HEK293 (cell line): ENCODE data around the gene GPSM1.

ENCODE experiments used
- CTCF ChIA-PET: fragments of 350-600 bp; formaldehyde crosslinking; extraction: SDS; loops from one replicate; lab custom pipeline; 2021; ENCODE audit warnings: antibody characterized with exemption; lab: Yijun Ruan, JAX
- POLR2A ChIA-PET: fragments of 300-600 bp; formaldehyde crosslinking; extraction: SDS; loops from one replicate; lab custom pipeline; 2020; ENCODE audit warnings: antibody characterized with exemption, inconsistent platforms; lab: Yijun Ruan, JAX
- H3K27ac ChIP-seq: fragments of 200-500 bp; sonication (Bioruptor generic); 2 replicates; pipeline ENCODE4 v1.5.1; 2014; ENCODE audit warnings: low read depth, low read length, control low read depth, inconsistent platforms; ENCODE audit errors: extremely low read depth
- H3K36me3 ChIP-seq, 2 experiments: fragments of 200-500 bp in 1 of 2; sonication (Bioruptor generic) in 1 of 2; 1 replicate in 1 of 2; 2 replicates in 1 of 2; pipeline ENCODE4 v1.5.1; 2014 to 2017; ENCODE audit warnings: inconsistent platforms in 2 of 2, low read length in 2 of 2; ENCODE audit not compliant: control insufficient read depth in 2 of 2, insufficient read depth in 1 of 2
- H3K4me1 ChIP-seq: fragments of 200-500 bp; sonication (Bioruptor generic); 2 replicates; pipeline ENCODE4 v1.5.1; 2014; ENCODE audit warnings: mild to moderate bottlenecking, low read length, inconsistent platforms; ENCODE audit not compliant: control insufficient read depth, insufficient read depth
- H3K4me3 ChIP-seq: 2 replicates; pipeline ENCODE4 v1.5.1; 2011; ENCODE audit warnings: low read depth, mild to moderate bottlenecking, control low read depth, low read length, moderate library complexity
- H3K9me3 ChIP-seq: fragments of 200-500 bp; sonication (Bioruptor generic); 2 replicates; pipeline ENCODE4 v1.5.1; 2014; ENCODE audit warnings: low read depth, low read length, inconsistent platforms; ENCODE audit not compliant: control insufficient read depth, insufficient read depth
- CTCF ChIP-seq: fragments of 450-650 bp; formaldehyde crosslinking; IDR thresholded peaks from 2 replicates; pipeline ENCODE4 v1.5.1; 2016; ENCODE audit warnings: missing biosample characterization, missing genetic modification characterization
- GLIS2 ChIP-seq: fragments of 450-650 bp; formaldehyde crosslinking; IDR thresholded peaks from 2 replicates; pipeline ENCODE4 v1.5.1; 2016; ENCODE audit warnings: missing biosample characterization, missing genetic modification characterization
- HIC1 ChIP-seq: fragments of 450-650 bp; formaldehyde crosslinking; IDR thresholded peaks from 2 replicates; pipeline ENCODE4 v1.5.1; 2016; ENCODE audit warnings: missing biosample characterization, missing genetic modification characterization
- HOXD13 ChIP-seq: sonication (generic); formaldehyde crosslinking; IDR thresholded peaks from 2 replicates; pipeline ENCODE4 v1.8.0; 2022; ENCODE audit warnings: missing genetic modification reagents, borderline replicate concordance
- KLF1 ChIP-seq: fragments of 450-650 bp; formaldehyde crosslinking; IDR thresholded peaks from 2 replicates; pipeline ENCODE4 v1.5.1; 2016; ENCODE audit warnings: missing biosample characterization, missing genetic modification characterization
- KLF17 ChIP-seq: fragments of 450-650 bp; formaldehyde crosslinking; IDR thresholded peaks from 2 replicates; pipeline ENCODE4 v1.5.1; 2016; ENCODE audit warnings: missing biosample characterization, missing genetic modification characterization
- PATZ1 ChIP-seq: fragments of 450-650 bp; formaldehyde crosslinking; IDR thresholded peaks from 2 replicates; pipeline ENCODE4 v1.5.1; 2016; ENCODE audit warnings: missing biosample characterization, missing genetic modification characterization
- PRDM10 ChIP-seq: fragments of 450-650 bp; formaldehyde crosslinking; IDR thresholded peaks from 2 replicates; pipeline ENCODE4 v1.5.1; 2016; ENCODE audit warnings: missing biosample characterization, missing genetic modification characterization
- TRIM28 ChIP-seq: IDR thresholded peaks from 2 replicates; pipeline ENCODE4 v1.6.1; 2011; ENCODE audit warnings: low read length, control low read depth, borderline replicate concordance
- YY1 ChIP-seq: fragments of 450-650 bp; formaldehyde crosslinking; IDR thresholded peaks from 2 replicates; pipeline ENCODE4 v1.5.1; 2018; ENCODE audit warnings: missing biosample characterization, missing genetic modification characterization
- ZBTB7A ChIP-seq: fragments of 450-650 bp; formaldehyde crosslinking; IDR thresholded peaks from 2 replicates; pipeline ENCODE4 v1.5.1; 2016; ENCODE audit warnings: low read depth, missing biosample characterization, missing genetic modification characterization
- ZBTB8A ChIP-seq: fragments of 450-650 bp; formaldehyde crosslinking; IDR thresholded peaks from 2 replicates; pipeline ENCODE4 v1.5.1; 2016; ENCODE audit warnings: missing biosample characterization, missing genetic modification characterization
- ZNF133 ChIP-seq: fragments of 450-650 bp; formaldehyde crosslinking; IDR thresholded peaks from 2 replicates; pipeline ENCODE4 v1.5.1; 2016; ENCODE audit warnings: missing biosample characterization, missing genetic modification characterization
- ZNF2 ChIP-seq: fragments of 450-650 bp; formaldehyde crosslinking; IDR thresholded peaks from 2 replicates; pipeline ENCODE4 v1.5.1; 2016; ENCODE audit warnings: missing biosample characterization, missing genetic modification characterization
- ZNF202 ChIP-seq: fragments of 450-650 bp; formaldehyde crosslinking; IDR thresholded peaks from 2 replicates; pipeline ENCODE4 v1.5.1; 2016; ENCODE audit warnings: missing biosample characterization, missing genetic modification characterization, borderline replicate concordance
- ZNF23 ChIP-seq: fragments of 450-650 bp; formaldehyde crosslinking; IDR thresholded peaks from 2 replicates; pipeline ENCODE4 v1.5.1; 2016; ENCODE audit warnings: missing biosample characterization, missing genetic modification characterization, borderline replicate concordance
- ZNF266 ChIP-seq: fragments of 450-650 bp; formaldehyde crosslinking; IDR thresholded peaks from 2 replicates; pipeline ENCODE4 v1.5.1; 2016; ENCODE audit warnings: missing biosample characterization, missing genetic modification characterization, low read depth
- ZNF280D ChIP-seq: fragments of 450-650 bp; formaldehyde crosslinking; IDR thresholded peaks from 2 replicates; pipeline ENCODE4 v1.5.1; 2016; ENCODE audit warnings: missing biosample characterization, missing genetic modification characterization
- ZNF560 ChIP-seq: fragments of 450-650 bp; formaldehyde crosslinking; IDR thresholded peaks from 2 replicates; pipeline ENCODE4 v1.5.1; 2017; ENCODE audit warnings: missing biosample characterization, missing genetic modification characterization, borderline replicate concordance

The GPSM1 gene

GRCh38 chr9:136324501-136325300, 2.6 kb upstream of the GPSM1 start:
- H3K27ac ChIP-seq, result no peak overlapping the region
- H3K9me3 ChIP-seq, result no peaks in the 10 kb centered on the region
- no peaks in the 10 kb centered on the region for H3K36me3 ChIP-seq
- POLR2A ChIA-PET, result interaction anchor here (2.3 kb wide), 1 partner anchor 38 kb away, joined by 6 read pairs; the partner anchor contains the start of gene DNLZ
- no peak overlapping the region for H3K4me3 ChIP-seq
- peaks cover 8% of the 10 kb centered on the region for H3K4me1 ChIP-seq
- TF ChIP-seq ZBTB8A (tag by site-specific recombination), result peak; percentile 53
- no peak for TF ChIP-seq TRIM28
- peak; percentile 77 for TF ChIP-seq ZNF133
- TF ChIP-seq HOXD13 (CRISPR knock-in tag), result no peak
- TF ChIP-seq ZNF280D, result no peak
- peak; percentile 92 for TF ChIP-seq PRDM10 (tag by site-specific recombination)
- TF ChIP-seq CTCF (tag by site-specific recombination), result peak; percentile 54
- TF ChIP-seq HIC1 (tag by site-specific recombination), result peak; percentile 54; the same call in 1 of the 2 replicates
- TF ChIP-seq ZNF560 (tag by site-specific recombination), result no peak
- no peak for TF ChIP-seq ZNF2 (tag by site-specific recombination)
- TF ChIP-seq KLF1 (tag by site-specific recombination), result peak; percentile 32; the same call in 1 of the 2 replicates
- TF ChIP-seq ZBTB7A (tag by site-specific recombination), result no peak
- peak; percentile 53; the same call in 1 of the 2 replicates for TF ChIP-seq GLIS2 (tag by site-specific recombination)
- TF ChIP-seq ZNF23 (tag by site-specific recombination), result no peak
- no peak for TF ChIP-seq YY1 (tag by site-specific recombination)
- TF ChIP-seq KLF17, result peak; percentile 57; the same call in 1 of the 2 replicates
- no peak for TF ChIP-seq ZNF202 (tag by site-specific recombination)
- no peak for TF ChIP-seq ZNF266 (tag by site-specific recombination)
- peak; percentile 60; the same call in 1 of the 2 replicates for TF ChIP-seq PATZ1 (tag by site-specific recombination)
- CTCF ChIA-PET, result interaction anchor here (0.8 to 2.3 kb wide), 5 partner anchors 11 to 186 kb away, joined by 3 to 30 read pairs (median 5); partner anchors contain the start of gene DNLZ
